RCC 7860 (cell line): ENCODE data around the gene RTN4IP1.
A peak's percentile ranks its signal among the peaks of the same experiment; 100 is the strongest.

Experiments used
- DNase-seq: peaks from one replicate; pipeline ENCODE4 v3.0.0-alpha.2; 2015; ENCODE audit warnings: low spot score
- FAIRE-seq: peaks from 2 replicates; lab custom pipeline; 2012; peaks lifted over from hg19 to GRCh38; lab: Jason Lieb, UNC

The RTN4IP1 gene

DNA sequence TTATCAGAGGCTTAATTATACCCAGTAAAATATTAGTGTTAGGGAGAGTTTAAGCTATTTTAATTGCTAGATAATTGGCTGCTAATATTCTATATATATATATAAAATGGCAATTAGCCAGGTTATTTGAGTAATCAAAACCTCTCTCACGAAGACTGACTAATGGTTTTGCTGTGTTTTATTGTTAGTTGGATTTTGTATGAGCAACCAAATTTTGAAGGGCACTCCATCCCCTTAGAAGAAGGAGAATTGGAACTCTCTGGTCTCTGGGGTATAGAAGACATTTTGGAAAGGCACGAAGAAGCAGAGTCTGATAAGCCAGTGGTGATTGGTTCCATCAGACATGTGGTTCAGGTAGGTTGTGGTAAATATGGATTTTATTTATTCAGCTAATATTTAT is 102.2 kb downstream of the RTN4IP1 start:
- FAIRE-seq: no peak
- DNase-seq: no peak

DNA sequence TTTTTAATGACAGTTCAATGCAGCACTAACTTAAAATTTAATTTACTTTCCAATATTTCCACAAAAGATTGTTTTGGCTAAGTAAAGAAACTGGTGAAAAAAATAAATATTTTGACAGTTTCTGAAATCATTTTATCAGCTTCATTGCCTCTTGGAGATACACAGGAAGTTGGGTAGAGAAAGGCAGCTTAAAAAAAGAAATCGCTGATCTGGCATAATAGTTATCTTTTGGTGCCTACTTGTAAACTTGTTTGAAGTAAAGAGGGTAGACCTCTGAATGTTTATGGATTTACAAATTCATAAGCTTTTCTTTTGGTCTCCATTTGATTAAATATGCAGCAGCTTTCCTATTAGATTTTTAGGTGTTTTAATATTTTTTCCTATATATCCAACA is 103.4 kb downstream of the RTN4IP1 start:
- DNase-seq (no peak), FAIRE-seq (peak; percentile 69)

DNA sequence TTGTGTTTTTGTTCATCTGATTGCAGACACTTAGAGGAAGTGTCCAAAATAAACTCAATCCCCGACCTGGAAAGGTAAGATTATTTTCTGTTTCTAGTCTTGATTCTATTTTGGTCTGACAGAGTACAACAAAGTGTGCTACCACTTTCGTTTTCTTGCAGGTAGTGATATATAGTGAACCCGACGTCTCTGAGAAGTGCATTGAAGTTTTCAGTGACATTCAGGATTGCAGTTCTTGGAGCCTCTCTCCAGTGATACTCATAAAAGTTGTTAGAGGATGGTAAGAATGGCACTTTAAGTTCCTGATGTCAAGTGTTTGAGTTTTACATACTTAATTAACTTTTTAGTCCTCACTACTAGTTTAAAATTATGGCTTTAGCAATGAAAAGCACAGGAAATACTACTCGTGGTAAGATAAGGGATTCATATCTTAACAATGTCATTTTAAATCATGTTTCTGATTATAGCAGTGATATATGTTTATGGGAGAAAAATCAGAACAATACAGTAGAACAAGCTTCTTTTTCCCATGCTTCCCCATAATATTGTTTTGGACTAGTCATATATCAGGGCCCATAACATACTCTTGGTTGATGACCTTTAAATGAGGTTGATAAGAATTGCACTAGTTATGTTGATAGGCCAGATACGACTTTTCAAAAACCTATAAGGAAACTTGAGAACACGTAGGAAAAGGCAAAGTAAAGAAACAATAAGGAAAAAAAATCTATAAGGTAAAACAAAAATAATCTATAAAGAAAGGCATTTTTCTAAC is 104.0 kb downstream of the RTN4IP1 start:
- FAIRE-seq (peak; percentile 23), DNase-seq (peak; percentile 34)

DNA sequence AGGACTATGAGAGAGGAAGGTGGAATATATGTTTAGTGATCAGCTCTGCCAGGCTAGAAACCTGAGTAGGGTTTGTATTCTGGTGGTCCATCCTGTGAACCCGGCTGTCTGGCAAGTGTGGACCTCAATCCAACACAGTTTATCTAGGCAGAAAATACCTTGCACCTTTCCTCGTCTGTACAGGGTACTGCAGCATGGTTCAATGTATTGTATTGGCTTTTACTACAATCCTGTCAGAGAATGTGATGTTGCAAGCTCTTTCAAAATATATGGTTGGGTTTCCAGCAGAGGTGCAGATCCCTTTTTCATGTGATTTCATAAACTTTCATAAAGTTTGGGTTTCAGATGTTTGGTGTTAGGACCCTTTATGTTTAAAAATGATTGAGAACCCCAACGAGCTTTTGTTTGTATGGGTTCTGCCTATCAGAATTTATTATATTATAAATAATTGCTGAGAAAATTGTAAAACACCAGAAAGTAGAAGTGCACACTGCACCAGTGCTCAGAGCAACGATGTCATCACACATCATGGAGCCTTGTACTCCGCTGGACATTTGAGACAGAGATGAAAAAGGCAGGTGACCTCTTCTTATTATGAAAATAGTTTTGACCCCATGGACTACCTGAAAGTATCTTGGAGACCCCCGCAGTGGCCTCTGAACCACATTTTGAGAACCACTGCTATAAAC is 106.6 kb downstream of the RTN4IP1 start:
- DNase-seq: no peak
- no peak for FAIRE-seq
